WTC11 (cell line): ENCODE results near the gene PAQR4. TPM values are rescaled to one million over a fixed set of nuclear protein-coding genes. Genes with fewer than 3 reads are reported as not detected.

Source experiments
- ATAC-seq: fragments of 200-7000 bp; cut with Tn5 transposase; 2 replicates; pipeline ENCODE4 v1.10.0; 2021; ENCODE audit warnings: mild to moderate bottlenecking, moderate library complexity
- CTCF ChIA-PET: fragments of 300-600 bp; sonication (Branson Sonifier 250); formaldehyde crosslinking; loops from one replicate; lab custom pipeline; 2021; ENCODE audit warnings: antibody characterized with exemption; lab: Charles Lee
- POLR2A ChIA-PET: fragments of 350-600 bp; sonication (Branson Sonifier 250); formaldehyde crosslinking; loops from one replicate; lab custom pipeline; 2021; ENCODE audit warnings: antibody characterized with exemption; lab: Charles Lee
- DNase-seq: peaks from one replicate; pipeline ENCODE4 v3.0.0; 2021; ENCODE audit warnings: low spot score
- H3K27ac Mint-ChIP-seq: 2 replicates; pipeline ENCODE4 v1.8.0; 2021; ENCODE audit warnings: mixed read lengths
- H3K27me3 Mint-ChIP-seq: 2 replicates; pipeline ENCODE4 v1.8.0; 2021; ENCODE audit warnings: low read depth, mild to moderate bottlenecking, moderate library complexity, mixed read lengths
- H3K36me3 Mint-ChIP-seq: 2 replicates; pipeline ENCODE4 v1.8.0; 2021; ENCODE audit warnings: mixed read lengths
- H3K4me1 Mint-ChIP-seq: 2 replicates; pipeline ENCODE4 v1.8.0; 2022; ENCODE audit warnings: mixed read lengths
- H3K4me3 Mint-ChIP-seq: 2 replicates; pipeline ENCODE4 v1.8.0; 2021; ENCODE audit warnings: mild to moderate bottlenecking, moderate library complexity, mixed read lengths
- H3K9me3 Mint-ChIP-seq: 2 replicates; pipeline ENCODE4 v1.8.0; 2021; ENCODE audit warnings: mixed read lengths
- ATF2 ChIP-seq: sonication (generic); formaldehyde crosslinking; IDR thresholded peaks from 2 replicates; pipeline ENCODE4 v1.8.1; 2022; ENCODE audit warnings: low read depth, missing genetic modification reagents, borderline replicate concordance
- CREM ChIP-seq: sonication (generic); formaldehyde crosslinking; IDR thresholded peaks from 2 replicates; pipeline ENCODE4 v1.8.1; 2022; ENCODE audit warnings: mild to moderate bottlenecking, missing genetic modification reagents, moderate library complexity
- FOXK1 ChIP-seq: sonication (generic); formaldehyde crosslinking; IDR thresholded peaks from 2 replicates; pipeline ENCODE4 v1.8.0; 2022; ENCODE audit warnings: mild to moderate bottlenecking, moderate library complexity, missing genetic modification reagents
- FOXP1 ChIP-seq: sonication (generic); formaldehyde crosslinking; IDR thresholded peaks from 2 replicates; pipeline ENCODE4 v1.8.0; 2022; ENCODE audit warnings: missing genetic modification reagents, mild to moderate bottlenecking, moderate library complexity, borderline replicate concordance
- GRHL2 ChIP-seq: fragments of 250-450 bp; sonication (Bioruptor Pico); IDR thresholded peaks from 2 replicates; pipeline ENCODE4 v1.8.0; 2022; ENCODE audit warnings: mild to moderate bottlenecking, moderate library complexity; ENCODE audit not compliant: insufficient replicate concordance, severe bottlenecking
- MLX ChIP-seq: sonication (generic); formaldehyde crosslinking; IDR thresholded peaks from 2 replicates; pipeline ENCODE4 v1.8.1; 2023; ENCODE audit warnings: mild to moderate bottlenecking, missing genetic modification reagents, moderate library complexity
- NR1H2 ChIP-seq: sonication (generic); formaldehyde crosslinking; IDR thresholded peaks from 2 replicates; pipeline ENCODE4 v1.9.0; 2021; ENCODE audit warnings: mild to moderate bottlenecking, moderate library complexity, missing genetic modification reagents
- OVOL2 ChIP-seq: fragments of 250-450 bp; sonication (Bioruptor Pico); IDR thresholded peaks from 2 replicates; pipeline ENCODE4 v1.9.0; 2021; ENCODE audit warnings: mild to moderate bottlenecking, borderline replicate concordance
- PRDM15 ChIP-seq: sonication (generic); formaldehyde crosslinking; IDR thresholded peaks from 2 replicates; pipeline ENCODE4 v1.8.0; 2022; ENCODE audit warnings: missing genetic modification reagents
- RELA ChIP-seq: sonication (generic); formaldehyde crosslinking; IDR thresholded peaks from 2 replicates; pipeline ENCODE4 v1.8.1; 2022; ENCODE audit warnings: missing genetic modification reagents, mild to moderate bottlenecking, borderline replicate concordance
- TEAD4 ChIP-seq: sonication (generic); formaldehyde crosslinking; IDR thresholded peaks from 2 replicates; pipeline ENCODE4 v1.8.0; 2022; ENCODE audit warnings: mild to moderate bottlenecking, missing genetic modification reagents
- USF1 ChIP-seq: sonication (generic); formaldehyde crosslinking; IDR thresholded peaks from 2 replicates; pipeline ENCODE4 v1.8.0; 2022; ENCODE audit warnings: mild to moderate bottlenecking, missing genetic modification reagents
- USF2 ChIP-seq: sonication (generic); formaldehyde crosslinking; IDR thresholded peaks from 2 replicates; pipeline ENCODE4 v1.8.1; 2023; ENCODE audit warnings: mild to moderate bottlenecking, missing genetic modification reagents, moderate library complexity
- ZBTB43 ChIP-seq: sonication (generic); formaldehyde crosslinking; IDR thresholded peaks from 2 replicates; pipeline ENCODE4 v1.8.1; 2023; ENCODE audit warnings: mild to moderate bottlenecking, missing genetic modification reagents
- ZNF423 ChIP-seq: fragments of 250-450 bp; sonication (Bioruptor Pico); IDR thresholded peaks from 2 replicates; pipeline ENCODE4 v2.1.2; 2022; ENCODE audit warnings: mild to moderate bottlenecking, moderate library complexity
- total RNA-seq: library from RNA; stranded (reverse); gene quantifications from 3 replicates; pipeline ENCODE4 v1.2.3, GENCODE V29; 2021

PAQR4 gene
- total RNA-seq, 1 experiment from 2014 or later, result 32.4 TPM

GRCh38 chr16:2968368-2968737, 795 bp upstream of the PAQR4 start:
- Mint-ChIP-seq H3K27ac (no peak overlapping the region), H3K36me3 (peaks cover 9% of the 10 kb centered on the region; the same call in 1 of the 2 replicates), H3K27me3 (peaks cover 33% of the 10 kb centered on the region), H3K4me3 (peak overlapping the region; percentile 66), H3K9me3 (no peaks in the 10 kb centered on the region), H3K4me1 (peaks cover 27% of the 10 kb centered on the region)
- no peak for DNase-seq
- TF ChIP-seq MLX, result no peak
- no peak for TF ChIP-seq NR1H2 (CRISPR knock-in tag)
- TF ChIP-seq GRHL2 (CRISPR knock-in tag), result no peak
- no peak for TF ChIP-seq USF2 (CRISPR knock-in tag)
- no peak for TF ChIP-seq RELA (CRISPR knock-in tag)
- no peak for TF ChIP-seq USF1 (CRISPR knock-in tag)
- no peak for TF ChIP-seq ZBTB43 (CRISPR knock-in tag)
- no peak for TF ChIP-seq CREM (CRISPR knock-in tag)
- no peak for TF ChIP-seq FOXP1 (CRISPR knock-in tag)
- TF ChIP-seq ZNF423, result no peak
- TF ChIP-seq TEAD4 (CRISPR knock-in tag), result no peak
- TF ChIP-seq FOXK1 (CRISPR knock-in tag), result no peak
- no peak for TF ChIP-seq OVOL2 (CRISPR knock-in tag)
- no peak for TF ChIP-seq ATF2 (CRISPR knock-in tag)
- TF ChIP-seq PRDM15, result no peak
- ChIA-PET CTCF (interaction anchor here (1.3 to 1.8 kb wide), 2 partner anchors 14 to 52 kb away, joined by 7 to 17 read pairs; partner anchors contain the start of gene TNFRSF12A), POLR2A (interaction anchor here (0.8 kb wide), 1 partner anchor 22 kb away, joined by 3 read pairs; no protein-coding TSS in a partner anchor)
- no peak for ATAC-seq
